Subcutaneous abdominal adipose tissue (tissue), 5 donors: ENCODE data around the gene FCHSD2.
"Not testable (repeated sequence)": the region's sequence is repeated elsewhere in the genome, so short reads cannot be mapped to it uniquely, and the experiment has no call there.

Experiments used
- H3K27ac ChIP-seq: one replicate; pipeline ENCODE4 v1.7.0; 2013; ENCODE audit warnings: low read depth, mild to moderate bottlenecking, inconsistent platforms, low read length, moderate library complexity
- H3K27me3 ChIP-seq, 5 donors: one replicate each; pipeline ENCODE4 v1.7.0; 2013; ENCODE audit warnings: low read length in 5 of 5, inconsistent platforms in 1 of 5; ENCODE audit not compliant: control insufficient read depth in 5 of 5, insufficient read depth in 4 of 5
- H3K36me3 ChIP-seq, 5 donors: one replicate each; pipeline ENCODE4 v1.7.0; 2013; ENCODE audit warnings: low read length in 5 of 5; ENCODE audit not compliant: control insufficient read depth in 5 of 5, insufficient read depth in 5 of 5
- H3K4me1 ChIP-seq, 5 donors: one replicate each; pipeline ENCODE4 v1.7.0; 2013; ENCODE audit warnings: low read length in 5 of 5, mild to moderate bottlenecking in 3 of 5, moderate library complexity in 1 of 5; ENCODE audit not compliant: control insufficient read depth in 5 of 5, insufficient read depth in 5 of 5
- H3K4me3 ChIP-seq, 5 donors: one replicate each; pipeline ENCODE4 v1.7.0; 2013; ENCODE audit warnings: low read length in 5 of 5, low read depth in 1 of 5
- H3K9ac ChIP-seq, 5 donors: one replicate each; pipeline ENCODE4 v1.7.0; 2013; ENCODE audit warnings: low read length in 5 of 5, mild to moderate bottlenecking in 4 of 5, moderate library complexity in 3 of 5
- H3K9me3 ChIP-seq, 5 donors: one replicate each; pipeline ENCODE4 v1.7.0; 2013; ENCODE audit warnings: low read length in 5 of 5; ENCODE audit not compliant: control insufficient read depth in 5 of 5
- donor health status: healthy.
- donor health status: healthy.
- donor health status: healthy.
- donor health status: healthy.
- donor health status: healthy.

The FCHSD2 gene

GRCh38 chr11:73126804-73127480 is 15.2 kb downstream of the FCHSD2 start:
- H3K4me3 ChIP-seq: no peak overlapping the region
- H3K27ac ChIP-seq: no peak overlapping the region
- H3K9me3 ChIP-seq: peaks cover 0 to 4% (median 4%) of the 10 kb centered on the region in 5 donors
- no peaks in the 10 kb centered on the region for H3K27me3 ChIP-seq
- H3K36me3 ChIP-seq: peaks cover 2 to 13% (median 8%) of the 10 kb centered on the region in 5 donors
- peak overlapping the region in 2 of 5 donors; percentile 6 to 48 for H3K9ac ChIP-seq
- peaks cover 0 to 10% (median 9%) of the 10 kb centered on the region in 5 donors for H3K4me1 ChIP-seq

GRCh38 chr11:73124800-73125199 is 17.3 kb downstream of the FCHSD2 start:
- Histone ChIP-seq H3K27ac (no peak overlapping the region), H3K27me3 (no peaks in the 10 kb centered on the region), H3K4me1 (peaks cover 0 to 10% (median 9%) of the 10 kb centered on the region in 5 donors), H3K9ac (no peak overlapping the region), H3K36me3 (peaks cover 0 to 10% (median 4%) of the 10 kb centered on the region in 5 donors), H3K4me3 (no peak overlapping the region), H3K9me3 (peaks cover 0 to 4% (median 4%) of the 10 kb centered on the region in 5 donors)

DNA sequence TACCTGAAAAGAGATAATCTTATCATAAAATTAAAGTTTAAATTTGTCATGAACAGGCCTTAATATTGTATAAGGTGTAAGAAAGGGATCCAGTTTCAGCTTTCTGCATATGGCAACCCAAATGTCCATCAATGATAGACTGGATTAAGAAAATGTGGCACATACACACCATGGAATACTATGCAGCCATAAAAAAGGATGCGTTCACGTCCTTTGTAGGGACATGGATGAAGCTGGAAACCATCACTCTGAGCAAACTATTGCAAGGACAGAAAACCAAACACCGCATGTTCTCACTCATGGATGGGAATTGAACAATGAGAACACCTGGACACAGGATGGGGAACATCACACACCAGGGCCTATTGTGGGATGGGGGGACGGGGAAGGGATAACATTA is 18.2 kb downstream of the FCHSD2 start:
- not testable (repeated sequence) for H3K4me3 ChIP-seq, H3K9ac ChIP-seq, H3K27me3 ChIP-seq, H3K27ac ChIP-seq, H3K9me3 ChIP-seq
- Histone ChIP-seq H3K36me3 (peaks cover 0 to 10% (median 0%) of the 10 kb centered on the region in 5 donors), H3K4me1 (peaks cover 0 to 10% (median 9%) of the 10 kb centered on the region in 5 donors)

DNA sequence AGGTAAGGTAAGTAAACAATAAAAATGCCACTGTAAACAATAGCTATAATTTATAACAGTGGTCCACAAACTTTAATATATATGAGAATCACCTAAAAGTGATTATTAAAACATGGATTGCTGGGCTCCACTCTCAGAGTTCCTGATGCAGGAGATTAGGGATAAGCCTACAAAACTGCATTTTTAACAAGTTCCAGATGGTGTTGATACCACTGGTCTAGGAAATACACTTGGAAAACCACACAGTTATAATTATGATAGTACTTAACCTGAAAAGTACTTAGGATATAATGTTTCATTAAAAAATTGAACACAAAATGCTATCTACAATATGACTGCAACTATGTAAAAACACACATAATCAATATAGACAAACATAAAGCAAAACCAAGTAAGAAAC is 20.4 kb downstream of the FCHSD2 start:
- Histone ChIP-seq H3K9me3 (peaks cover 0 to 4% (median 4%) of the 10 kb centered on the region in 5 donors), H3K36me3 (peaks cover 0 to 6% (median 0%) of the 10 kb centered on the region in 5 donors), H3K4me3 (no peak overlapping the region), H3K9ac (no peak overlapping the region), H3K4me1 (peaks cover 0 to 1% (median under 1%) of the 10 kb centered on the region in 5 donors), H3K27ac (no peak overlapping the region), H3K27me3 (no peaks in the 10 kb centered on the region)

DNA sequence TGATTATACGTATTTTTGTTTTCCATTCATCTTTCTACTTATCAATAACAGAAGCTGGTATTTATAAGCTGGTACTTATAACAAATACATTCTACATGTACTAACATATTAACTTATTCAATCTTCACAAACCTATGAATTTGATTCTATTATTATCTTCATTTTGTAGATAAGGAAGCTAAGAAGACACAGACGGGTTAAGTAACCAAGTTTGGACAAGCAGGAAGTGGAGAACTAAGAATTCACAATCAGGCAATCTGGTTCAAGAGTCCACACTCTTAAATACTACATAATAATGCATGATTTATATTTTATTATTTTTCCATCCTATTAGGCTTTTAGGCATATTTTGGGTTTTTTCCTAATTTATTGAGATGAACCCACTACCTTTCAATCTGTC is 25.0 kb downstream of the FCHSD2 start:
- Histone ChIP-seq H3K4me3 (no peak overlapping the region), H3K9ac (no peak overlapping the region), H3K27me3 (no peaks in the 10 kb centered on the region), H3K27ac (no peak overlapping the region), H3K9me3 (no peaks in the 10 kb centered on the region), H3K4me1 (no peaks in the 10 kb centered on the region), H3K36me3 (peaks cover 0 to 14% (median 4%) of the 10 kb centered on the region in 5 donors)

GRCh38 chr11:73116636-73117035 is 25.5 kb downstream of the FCHSD2 start:
- no peaks in the 10 kb centered on the region for H3K27me3 ChIP-seq
- no peak overlapping the region for H3K27ac ChIP-seq
- no peak overlapping the region for H3K4me3 ChIP-seq
- no peaks in the 10 kb centered on the region for H3K4me1 ChIP-seq
- no peaks in the 10 kb centered on the region for H3K9me3 ChIP-seq
- H3K9ac ChIP-seq: no peak overlapping the region
- peaks cover 0 to 14% (median 4%) of the 10 kb centered on the region in 5 donors for H3K36me3 ChIP-seq

GRCh38 chr11:73114835-73115220 is 27.3 kb downstream of the FCHSD2 start:
- no peak overlapping the region for H3K9ac ChIP-seq
- H3K36me3 ChIP-seq: peaks cover 0 to 14% (median 4%) of the 10 kb centered on the region in 5 donors
- no peak overlapping the region for H3K27ac ChIP-seq
- H3K4me3 ChIP-seq: no peak overlapping the region
- no peaks in the 10 kb centered on the region for H3K9me3 ChIP-seq
- no peaks in the 10 kb centered on the region for H3K4me1 ChIP-seq
- no peaks in the 10 kb centered on the region for H3K27me3 ChIP-seq

DNA sequence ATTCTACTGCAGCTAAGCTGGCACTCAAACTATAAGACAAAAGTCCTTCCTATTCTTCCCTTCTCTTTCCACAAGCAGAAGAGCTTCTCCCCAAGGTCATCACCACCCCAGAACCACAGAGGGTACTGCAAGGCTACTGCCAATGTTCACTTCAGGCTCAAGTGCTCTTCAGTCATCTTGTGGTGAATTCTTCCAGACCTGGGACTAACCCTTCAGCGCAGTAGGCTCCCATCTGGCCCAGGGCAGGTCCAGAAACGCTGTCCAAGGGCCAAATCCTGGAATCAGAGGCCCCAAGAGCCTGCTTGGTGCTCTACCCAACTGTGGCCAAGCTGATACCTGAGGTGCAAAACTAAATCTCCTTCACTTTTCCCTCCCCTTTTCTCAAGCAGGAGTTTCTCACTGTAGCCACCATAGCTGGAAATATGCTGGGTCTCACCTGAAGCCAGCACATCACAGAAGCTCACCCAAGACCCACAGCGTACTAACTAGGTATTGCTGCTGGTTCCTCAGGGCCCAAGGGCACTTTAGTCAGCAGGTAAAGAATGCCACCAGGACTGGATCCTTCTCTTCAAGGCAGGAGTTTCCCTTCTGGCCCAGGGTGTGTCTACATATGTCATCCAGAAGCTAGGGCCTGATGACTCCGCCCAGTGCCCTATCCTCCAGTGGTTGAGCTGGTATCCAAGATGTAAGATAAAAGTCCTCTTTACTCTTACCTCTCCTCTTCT is 27.8 kb downstream of the FCHSD2 start:
- Histone ChIP-seq H3K9me3 (no peaks in the 10 kb centered on the region), H3K27me3 (no peaks in the 10 kb centered on the region), H3K9ac (no peak overlapping the region), H3K36me3 (peaks cover 0 to 14% (median 4%) of the 10 kb centered on the region in 5 donors), H3K4me3 (no peak overlapping the region), H3K27ac (no peak overlapping the region), H3K4me1 (no peaks in the 10 kb centered on the region)

- Histone ChIP-seq H3K9ac (no peak overlapping the region), H3K4me1 (no peaks in the 10 kb centered on the region), H3K27ac (no peak overlapping the region), H3K9me3 (no peaks in the 10 kb centered on the region), H3K27me3 (no peaks in the 10 kb centered on the region), H3K4me3 (no peak overlapping the region), H3K36me3 (peaks cover 0 to 14% (median 4%) of the 10 kb centered on the region in 5 donors)
Measured at GRCh38 chr11:73113426-73113825, 28.7 kb downstream of the FCHSD2 start.

- Histone ChIP-seq H3K9ac (no peak overlapping the region), H3K27ac (no peak overlapping the region), H3K36me3 (no peaks in the 10 kb centered on the region), H3K27me3 (no peaks in the 10 kb centered on the region), H3K4me3 (no peak overlapping the region), H3K4me1 (no peaks in the 10 kb centered on the region), H3K9me3 (no peaks in the 10 kb centered on the region)
Measured at GRCh38 chr11:73107597-73107996, 34.5 kb downstream of the FCHSD2 start.
